K562 (cell line): ENCODE data around the gene HIVEP3. TPM values are rescaled to one million over a fixed set of nuclear protein-coding genes. Genes with fewer than 3 reads are reported as not detected.

Source experiments
- CXXC5 ChIP-seq: fragments of 250-450 bp; sonication (Bioruptor Pico); IDR thresholded peaks from 2 replicates; pipeline ENCODE4 v1.8.0; 2022; ENCODE audit warnings: inconsistent platforms, mild to moderate bottlenecking, moderate library complexity
- MAZ ChIP-seq, 2 experiments: fragments of 450-650 bp in 1 of 2; sonication (generic) in 1 of 2; formaldehyde crosslinking; IDR thresholded peaks in 1 of 2; conservative IDR thresholded peaks in 1 of 2; 2 replicates each; pipeline versions ENCODE4 v1.4.0 to v1.5.0; 2020; ENCODE audit warnings: mild to moderate bottlenecking in 1 of 2, missing genetic modification reagents in 1 of 2
- MEF2D ChIP-seq: conservative IDR thresholded peaks from 2 replicates; pipeline ENCODE4 v1.6.1; 2016; ENCODE audit warnings: low read depth, missing genetic modification characterization, missing compliant biosample characterization
- ZNF174 ChIP-seq: fragments of 250-450 bp; sonication (Bioruptor Pico); IDR thresholded peaks from 2 replicates; pipeline ENCODE4 v1.4.0; 2020; ENCODE audit warnings: mild to moderate bottlenecking
- polyA plus RNA-seq, 8 experiments: library from polyadenylated mRNA; depleted of rRNA in 4 of 8; stranded (reverse) in 5 of 8; unstranded in 3 of 8; fragments of >200 nt; fragmentation: Nextera tagmentation in 2 of 8; fragmentation: Illumina TruSeq in 1 of 8; extraction: Ambion mirVana in 2 of 8; extraction: Trizol in 1 of 8; gene quantifications; 2 replicates each; pipeline versions ENCODE4 v1.2.1 to v1.2.3, GENCODE V29; 2011 to 2014; ENCODE audit warnings: inconsistent platforms in 1 of 8, missing spikeins in 1 of 8
- total RNA-seq, 7 experiments: library from RNA; depleted of rRNA in 6 of 7; stranded (reverse); fragments of >200 nt in 6 of 7; fragmentation: Illumina TruSeq in 2 of 7; extraction: Trizol in 2 of 7; gene quantifications; 2 replicates each; pipeline versions ENCODE4 v1.2.1 to v1.2.3, GENCODE V29; 2011 to 2021; ENCODE audit warnings: low replicate concordance in 1 of 7
- TF ChIP-seq, protein P1 (sequence below): sonication (generic); formaldehyde crosslinking; IDR thresholded peaks from 2 replicates; pipeline ENCODE4 v1.8.0; 2022; ENCODE audit warnings: mild to moderate bottlenecking, missing genetic modification reagents, borderline replicate concordance
- TF ChIP-seq, protein P2 (sequence below): fragments of 250-450 bp; sonication (Bioruptor Pico); IDR thresholded peaks from 2 replicates; pipeline ENCODE4 v1.8.0; 2021; ENCODE audit warnings: moderate library complexity, mild to moderate bottlenecking, inconsistent platforms
- TF ChIP-seq, protein P3 (sequence below): sonication (generic); formaldehyde crosslinking; IDR thresholded peaks from 2 replicates; pipeline ENCODE4 v1.8.0; 2022; ENCODE audit warnings: mild to moderate bottlenecking, missing genetic modification reagents
- TF ChIP-seq, protein P4 (sequence below), 2 experiments: fragments of 450-650 bp; formaldehyde crosslinking in 1 of 2; IDR thresholded peaks; 2 replicates each; pipeline versions ENCODE4 v1.4.0 to v1.6.1; 2014 to 2020; ENCODE audit warnings: mild to moderate bottlenecking in 2 of 2, borderline replicate concordance in 1 of 2, low read depth in 1 of 2

HIVEP3 gene
- total and polyA plus RNA-seq, 9 of the 15 experiments (the other 6 are each of a cell fraction or from before 2014, with no cell fraction given), result 0.09 to 0.58 (median 0.34) TPM; not detected in 1

- no peak for TF ChIP-seq MEF2D (tag)
- TF ChIP-seq, protein P1, sequence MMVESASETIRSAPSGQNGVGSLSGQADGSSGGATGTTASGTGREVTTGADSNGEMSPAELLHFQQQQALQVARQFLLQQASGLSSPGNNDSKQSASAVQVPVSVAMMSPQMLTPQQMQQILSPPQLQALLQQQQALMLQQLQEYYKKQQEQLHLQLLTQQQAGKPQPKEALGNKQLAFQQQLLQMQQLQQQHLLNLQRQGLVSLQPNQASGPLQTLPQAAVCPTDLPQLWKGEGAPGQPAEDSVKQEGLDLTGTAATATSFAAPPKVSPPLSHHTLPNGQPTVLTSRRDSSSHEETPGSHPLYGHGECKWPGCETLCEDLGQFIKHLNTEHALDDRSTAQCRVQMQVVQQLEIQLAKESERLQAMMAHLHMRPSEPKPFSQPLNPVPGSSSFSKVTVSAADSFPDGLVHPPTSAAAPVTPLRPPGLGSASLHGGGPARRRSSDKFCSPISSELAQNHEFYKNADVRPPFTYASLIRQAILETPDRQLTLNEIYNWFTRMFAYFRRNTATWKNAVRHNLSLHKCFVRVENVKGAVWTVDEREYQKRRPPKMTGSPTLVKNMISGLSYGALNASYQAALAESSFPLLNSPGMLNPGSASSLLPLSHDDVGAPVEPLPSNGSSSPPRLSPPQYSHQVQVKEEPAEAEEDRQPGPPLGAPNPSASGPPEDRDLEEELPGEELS, result no peak
- TF ChIP-seq, protein P2, sequence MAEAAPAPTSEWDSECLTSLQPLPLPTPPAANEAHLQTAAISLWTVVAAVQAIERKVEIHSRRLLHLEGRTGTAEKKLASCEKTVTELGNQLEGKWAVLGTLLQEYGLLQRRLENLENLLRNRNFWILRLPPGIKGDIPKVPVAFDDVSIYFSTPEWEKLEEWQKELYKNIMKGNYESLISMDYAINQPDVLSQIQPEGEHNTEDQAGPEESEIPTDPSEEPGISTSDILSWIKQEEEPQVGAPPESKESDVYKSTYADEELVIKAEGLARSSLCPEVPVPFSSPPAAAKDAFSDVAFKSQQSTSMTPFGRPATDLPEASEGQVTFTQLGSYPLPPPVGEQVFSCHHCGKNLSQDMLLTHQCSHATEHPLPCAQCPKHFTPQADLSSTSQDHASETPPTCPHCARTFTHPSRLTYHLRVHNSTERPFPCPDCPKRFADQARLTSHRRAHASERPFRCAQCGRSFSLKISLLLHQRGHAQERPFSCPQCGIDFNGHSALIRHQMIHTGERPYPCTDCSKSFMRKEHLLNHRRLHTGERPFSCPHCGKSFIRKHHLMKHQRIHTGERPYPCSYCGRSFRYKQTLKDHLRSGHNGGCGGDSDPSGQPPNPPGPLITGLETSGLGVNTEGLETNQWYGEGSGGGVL (CRISPR knock-in tag), result no peak
- TF ChIP-seq MAZ (CRISPR knock-in tag; conservative IDR thresholded peaks at IDR 0.05 in 1 of 2, IDR thresholded peaks at IDR 0.05 in 1 of 2), result no peak
- TF ChIP-seq, protein P3, sequence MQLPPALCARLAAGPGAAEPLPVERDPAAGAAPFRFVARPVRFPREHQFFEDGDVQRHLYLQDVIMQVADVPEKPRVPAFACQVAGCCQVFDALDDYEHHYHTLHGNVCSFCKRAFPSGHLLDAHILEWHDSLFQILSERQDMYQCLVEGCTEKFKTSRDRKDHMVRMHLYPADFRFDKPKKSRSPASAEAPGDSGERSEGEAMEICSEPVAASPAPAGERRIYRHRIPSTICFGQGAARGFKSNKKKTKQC (CRISPR knock-in tag), result no peak
- TF ChIP-seq, protein P4, sequence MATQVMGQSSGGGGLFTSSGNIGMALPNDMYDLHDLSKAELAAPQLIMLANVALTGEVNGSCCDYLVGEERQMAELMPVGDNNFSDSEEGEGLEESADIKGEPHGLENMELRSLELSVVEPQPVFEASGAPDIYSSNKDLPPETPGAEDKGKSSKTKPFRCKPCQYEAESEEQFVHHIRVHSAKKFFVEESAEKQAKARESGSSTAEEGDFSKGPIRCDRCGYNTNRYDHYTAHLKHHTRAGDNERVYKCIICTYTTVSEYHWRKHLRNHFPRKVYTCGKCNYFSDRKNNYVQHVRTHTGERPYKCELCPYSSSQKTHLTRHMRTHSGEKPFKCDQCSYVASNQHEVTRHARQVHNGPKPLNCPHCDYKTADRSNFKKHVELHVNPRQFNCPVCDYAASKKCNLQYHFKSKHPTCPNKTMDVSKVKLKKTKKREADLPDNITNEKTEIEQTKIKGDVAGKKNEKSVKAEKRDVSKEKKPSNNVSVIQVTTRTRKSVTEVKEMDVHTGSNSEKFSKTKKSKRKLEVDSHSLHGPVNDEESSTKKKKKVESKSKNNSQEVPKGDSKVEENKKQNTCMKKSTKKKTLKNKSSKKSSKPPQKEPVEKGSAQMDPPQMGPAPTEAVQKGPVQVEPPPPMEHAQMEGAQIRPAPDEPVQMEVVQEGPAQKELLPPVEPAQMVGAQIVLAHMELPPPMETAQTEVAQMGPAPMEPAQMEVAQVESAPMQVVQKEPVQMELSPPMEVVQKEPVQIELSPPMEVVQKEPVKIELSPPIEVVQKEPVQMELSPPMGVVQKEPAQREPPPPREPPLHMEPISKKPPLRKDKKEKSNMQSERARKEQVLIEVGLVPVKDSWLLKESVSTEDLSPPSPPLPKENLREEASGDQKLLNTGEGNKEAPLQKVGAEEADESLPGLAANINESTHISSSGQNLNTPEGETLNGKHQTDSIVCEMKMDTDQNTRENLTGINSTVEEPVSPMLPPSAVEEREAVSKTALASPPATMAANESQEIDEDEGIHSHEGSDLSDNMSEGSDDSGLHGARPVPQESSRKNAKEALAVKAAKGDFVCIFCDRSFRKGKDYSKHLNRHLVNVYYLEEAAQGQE (IDR thresholded peaks at IDR 0.05; ENCODE audit: borderline replicate concordance), result no peak
- TF ChIP-seq, protein P4 (CRISPR knock-in tag; IDR thresholded peaks at IDR 0.05; ENCODE audit: low read depth), result no peak
- TF ChIP-seq CXXC5 (CRISPR knock-in tag), result no peak
- no peak for TF ChIP-seq ZNF174 (CRISPR knock-in tag)
Measured at GRCh38 chr1:41618871-41619270, 299.9 kb downstream of the HIVEP3 start (continued).
